Mucosa of stomach (tissue), 1 donor: ENCODE data around the gene CHRNA5.
"Not testable (repeated sequence)": the region's sequence is repeated elsewhere in the genome, so short reads cannot be mapped to it uniquely, and the experiment has no call there.

Source experiments
- H3K27me3 ChIP-seq: one replicate; pipeline ENCODE4 v1.7.0; 2013; ENCODE audit warnings: mild to moderate bottlenecking, low read length; ENCODE audit not compliant: control insufficient read depth, insufficient read depth
- H3K36me3 ChIP-seq: one replicate; pipeline ENCODE4 v1.7.0; 2013; ENCODE audit warnings: low read length; ENCODE audit not compliant: control insufficient read depth, insufficient read depth
- H3K4me1 ChIP-seq: one replicate; pipeline ENCODE4 v1.7.0; 2013; ENCODE audit warnings: mild to moderate bottlenecking, low read length; ENCODE audit not compliant: control insufficient read depth, insufficient read depth
- H3K4me3 ChIP-seq: one replicate; pipeline ENCODE4 v1.7.0; 2013; ENCODE audit warnings: low read length
- H3K9ac ChIP-seq: one replicate; pipeline ENCODE4 v1.7.0; 2013; ENCODE audit warnings: mild to moderate bottlenecking, low read length, moderate library complexity
- H3K9me3 ChIP-seq: one replicate; pipeline ENCODE4 v1.7.0; 2013; ENCODE audit warnings: mild to moderate bottlenecking, low read length, moderate library complexity; ENCODE audit not compliant: control insufficient read depth
- donor health status: Pancreatic carcinoma.

The CHRNA5 gene

DNA sequence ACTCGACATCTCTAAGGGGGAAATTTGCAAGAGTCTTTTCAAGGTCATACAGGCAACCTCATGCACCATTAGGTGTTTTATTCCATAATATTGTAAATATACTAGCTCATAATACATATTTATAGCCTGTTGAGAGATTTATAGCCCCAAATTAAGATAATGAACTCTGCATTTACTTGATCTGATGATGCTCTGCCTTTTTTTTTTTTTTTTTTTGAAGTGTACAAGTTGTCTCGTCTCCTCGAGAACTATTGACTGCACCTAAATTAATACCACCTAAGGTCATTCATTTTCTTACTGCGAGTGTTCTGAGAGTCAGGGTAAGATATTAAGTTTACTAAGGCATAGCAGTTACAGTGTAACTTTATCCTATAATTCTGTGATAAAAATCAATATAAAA is 6.1 kb downstream of the CHRNA5 start:
- Histone ChIP-seq H3K27me3 (peaks cover 3% of the 10 kb centered on the region), H3K36me3 (no peaks in the 10 kb centered on the region), H3K9me3 (no peaks in the 10 kb centered on the region), H3K4me1 (peaks cover 1% of the 10 kb centered on the region), H3K4me3 (no peak overlapping the region), H3K9ac (no peak overlapping the region)

DNA sequence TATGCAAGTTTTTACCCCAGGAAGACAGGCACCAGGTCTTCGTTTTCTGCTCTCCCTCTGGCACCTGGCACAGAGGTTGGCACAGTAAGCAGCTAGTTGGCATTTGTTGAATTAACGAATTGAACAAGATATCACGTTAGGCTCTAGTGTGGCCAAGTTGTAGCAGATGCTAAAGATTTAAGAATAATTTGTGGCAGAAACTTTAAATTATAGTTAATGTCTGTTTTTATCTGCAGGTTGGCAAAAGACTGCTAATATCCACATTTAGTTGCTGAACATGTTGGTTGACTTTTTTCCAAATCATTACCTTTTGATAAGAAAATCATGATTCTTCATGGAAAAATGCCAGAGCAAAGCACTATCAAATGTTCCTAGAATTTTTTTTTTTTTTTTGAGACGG is 8.1 kb downstream of the CHRNA5 start:
- Histone ChIP-seq H3K4me3 (no peak overlapping the region), H3K9ac (no peak overlapping the region), H3K4me1 (no peaks in the 10 kb centered on the region), H3K36me3 (no peaks in the 10 kb centered on the region), H3K9me3 (no peaks in the 10 kb centered on the region), H3K27me3 (no peaks in the 10 kb centered on the region)

DNA sequence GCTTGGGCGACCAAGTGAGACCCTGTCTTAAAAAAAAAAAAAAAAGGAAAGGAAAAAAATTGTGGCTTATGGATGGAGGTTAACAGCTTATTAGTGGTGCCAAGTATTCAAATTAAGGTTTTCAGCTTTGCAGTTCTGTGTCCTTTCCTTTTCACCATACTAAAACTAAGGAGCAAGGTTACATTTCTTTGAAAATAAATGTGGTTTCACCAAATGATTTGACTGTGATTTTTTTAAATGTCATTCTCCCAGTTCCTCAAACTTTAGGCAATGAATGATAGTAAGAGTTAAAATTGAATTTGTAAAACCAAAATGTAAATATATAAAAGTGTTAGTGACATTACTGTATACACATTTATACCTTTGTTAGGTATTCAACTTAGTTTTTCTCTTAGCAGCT is 9.6 kb downstream of the CHRNA5 start:
- Histone ChIP-seq H3K27me3 (no peaks in the 10 kb centered on the region), H3K36me3 (no peaks in the 10 kb centered on the region), H3K9me3 (no peaks in the 10 kb centered on the region), H3K4me1 (no peaks in the 10 kb centered on the region), H3K9ac (no peak overlapping the region), H3K4me3 (no peak overlapping the region)

DNA sequence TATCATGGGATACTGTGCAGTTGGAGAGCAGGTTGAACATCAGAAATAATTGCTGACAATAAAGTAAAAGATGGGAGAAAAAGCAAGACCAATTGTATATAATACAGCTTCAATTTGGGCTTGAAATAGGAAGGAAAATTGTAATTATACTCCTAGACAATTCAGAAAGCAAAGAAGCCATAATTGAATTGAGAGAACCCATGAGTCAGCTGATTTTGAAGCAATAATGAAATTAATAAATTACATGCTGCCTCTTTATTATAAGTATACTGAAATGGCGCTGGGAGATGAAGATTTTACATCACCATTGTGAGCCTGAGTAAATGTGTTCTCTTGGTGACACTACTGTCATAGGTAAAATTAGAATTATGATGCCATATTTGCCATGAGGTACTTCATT is 32.3 kb downstream of the CHRNA5 start:
- H3K9ac ChIP-seq = no peak overlapping the region
- no peaks in the 10 kb centered on the region for H3K4me1 ChIP-seq
- H3K27me3 ChIP-seq = no peaks in the 10 kb centered on the region
- H3K36me3 ChIP-seq = no peaks in the 10 kb centered on the region
- no peaks in the 10 kb centered on the region for H3K9me3 ChIP-seq
- H3K4me3 ChIP-seq = no peak overlapping the region

DNA sequence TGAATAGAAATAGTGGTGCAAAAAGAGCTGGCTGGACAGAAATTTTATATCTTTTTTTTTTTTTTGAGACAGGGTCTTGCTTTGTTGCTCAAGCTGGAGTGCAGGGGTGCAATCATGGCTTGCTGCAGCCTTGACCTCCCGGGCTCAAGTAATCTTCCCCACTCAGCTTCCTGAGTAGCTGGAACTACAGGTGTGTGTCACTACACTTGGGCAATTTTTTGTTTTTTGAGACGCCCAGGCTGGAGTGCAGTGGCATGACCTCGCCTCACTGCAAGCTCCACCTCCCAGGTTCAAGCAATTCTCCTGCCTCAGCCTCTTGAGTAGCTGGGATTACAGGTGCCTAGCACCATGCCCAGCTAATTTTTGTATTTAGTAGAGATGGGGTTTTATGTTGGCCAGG is 33.0 kb downstream of the CHRNA5 start:
- Histone ChIP-seq H3K9me3 (no peaks in the 10 kb centered on the region), H3K4me3 (no peak overlapping the region), H3K27me3 (no peaks in the 10 kb centered on the region), H3K4me1 (no peaks in the 10 kb centered on the region), H3K9ac (no peak overlapping the region), H3K36me3 (no peaks in the 10 kb centered on the region)

DNA sequence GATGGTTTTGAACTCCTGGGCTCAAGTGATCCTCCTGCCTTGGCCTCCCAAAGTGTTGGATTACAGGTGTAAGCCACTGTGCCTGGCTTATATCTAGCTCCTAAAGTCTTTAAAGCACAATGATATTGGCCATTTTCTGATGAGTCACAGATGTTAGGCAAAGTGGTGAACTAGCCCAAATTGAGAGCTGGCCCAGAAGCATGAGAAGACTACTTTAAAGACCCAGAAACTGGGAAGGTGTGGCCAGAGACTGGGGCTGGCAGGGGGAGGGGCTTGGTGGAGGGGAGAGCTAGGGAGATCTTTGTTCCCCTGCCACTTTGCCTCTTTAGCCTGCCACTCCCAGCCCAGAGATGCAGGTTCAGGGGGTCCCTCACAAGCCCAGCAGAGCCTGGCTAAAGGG is 33.9 kb downstream of the CHRNA5 start:
- Histone ChIP-seq H3K9me3 (no peaks in the 10 kb centered on the region), H3K9ac (no peak overlapping the region), H3K4me1 (no peaks in the 10 kb centered on the region), H3K4me3 (no peak overlapping the region), H3K27me3 (no peaks in the 10 kb centered on the region), H3K36me3 (no peaks in the 10 kb centered on the region)

DNA sequence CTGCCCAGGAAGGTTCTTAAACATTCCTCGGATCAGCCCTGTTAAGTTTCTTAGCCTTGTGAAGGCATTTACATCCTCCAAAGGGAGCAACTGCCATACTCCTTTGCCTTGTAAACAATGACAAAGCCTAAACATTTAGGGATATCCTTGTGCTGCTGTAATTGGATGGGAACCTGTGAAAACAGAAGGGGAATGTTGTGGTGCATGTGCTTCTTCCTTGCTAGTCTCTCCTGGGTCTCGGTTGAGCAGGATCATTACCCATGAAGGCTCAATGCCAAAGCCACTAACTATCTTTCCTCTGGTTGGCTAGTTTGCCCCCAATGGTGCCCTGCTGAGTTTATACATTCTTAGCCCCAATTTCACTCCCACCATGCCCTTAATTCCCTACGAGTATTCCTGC is 38.1 kb downstream of the CHRNA5 start:
- H3K4me3 ChIP-seq = no peak overlapping the region
- no peaks in the 10 kb centered on the region for H3K36me3 ChIP-seq
- no peak overlapping the region for H3K9ac ChIP-seq
- H3K9me3 ChIP-seq = no peaks in the 10 kb centered on the region
- H3K4me1 ChIP-seq = no peaks in the 10 kb centered on the region
- no peaks in the 10 kb centered on the region for H3K27me3 ChIP-seq

DNA sequence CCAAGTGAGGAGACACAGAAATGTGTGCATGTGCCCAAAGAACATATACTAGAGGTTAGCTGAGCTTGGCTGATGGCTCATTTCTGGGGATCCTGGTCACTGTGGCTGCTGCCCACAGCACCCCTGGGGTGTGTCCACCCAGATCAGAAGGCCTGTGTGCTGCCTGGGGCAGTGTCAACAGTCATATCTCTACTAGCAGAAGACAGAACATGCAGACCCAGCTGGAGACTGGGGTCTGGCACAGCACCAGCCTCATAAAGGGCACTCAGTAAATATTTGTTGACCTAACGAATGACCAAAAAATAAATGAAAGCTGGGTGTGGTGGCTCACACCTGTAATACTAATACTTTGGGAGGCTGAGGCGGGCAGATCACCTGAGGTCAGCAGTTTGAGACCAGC is 39.1 kb downstream of the CHRNA5 start:
- Histone ChIP-seq H3K27me3 (no peaks in the 10 kb centered on the region), H3K9me3 (no peaks in the 10 kb centered on the region), H3K9ac (no peak overlapping the region), H3K36me3 (no peaks in the 10 kb centered on the region), H3K4me1 (no peaks in the 10 kb centered on the region), H3K4me3 (no peak overlapping the region)

DNA sequence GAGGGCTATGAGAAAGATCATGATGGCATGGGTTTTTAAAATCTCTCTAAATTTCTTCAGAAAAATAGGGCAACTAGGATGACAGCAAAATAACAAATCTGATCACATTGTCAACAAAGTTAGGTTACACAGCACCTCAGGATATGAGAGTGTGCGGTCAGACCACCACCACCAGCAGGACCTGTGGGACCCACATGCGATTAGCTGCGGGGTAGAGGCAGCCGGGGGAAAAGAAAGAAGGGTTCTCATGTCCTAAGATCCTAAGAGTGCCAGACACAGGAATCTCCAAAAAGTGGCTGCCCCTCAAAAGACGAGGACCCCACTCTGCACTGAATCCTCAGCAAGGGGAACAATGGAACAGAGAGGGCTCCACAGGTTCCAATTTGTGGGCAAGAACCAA is 39.9 kb downstream of the CHRNA5 start:
- no peaks in the 10 kb centered on the region for H3K4me1 ChIP-seq
- no peaks in the 10 kb centered on the region for H3K9me3 ChIP-seq
- no peak overlapping the region for H3K4me3 ChIP-seq
- no peaks in the 10 kb centered on the region for H3K36me3 ChIP-seq
- no peaks in the 10 kb centered on the region for H3K27me3 ChIP-seq
- no peak overlapping the region for H3K9ac ChIP-seq

DNA sequence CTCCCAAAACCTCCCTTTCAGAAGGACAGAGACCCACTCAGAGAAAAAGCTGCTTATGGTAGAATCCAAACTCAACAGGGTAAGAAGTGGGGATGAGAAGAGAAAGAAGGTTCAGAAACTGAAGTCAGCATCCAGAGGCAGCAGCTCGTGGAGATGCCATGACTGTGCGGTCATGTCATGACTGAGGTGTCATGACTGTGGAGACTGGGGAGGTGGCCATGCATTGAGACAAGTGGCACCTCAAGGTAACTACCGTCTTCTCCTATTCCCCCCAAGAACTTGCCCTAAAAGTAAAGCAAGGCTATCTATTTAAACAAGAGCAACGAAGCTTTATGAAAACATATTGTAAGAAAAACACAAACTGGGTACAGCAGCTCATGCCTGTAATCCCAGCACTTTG is 40.4 kb downstream of the CHRNA5 start:
- H3K9ac ChIP-seq = no peak overlapping the region
- H3K27me3 ChIP-seq = no peaks in the 10 kb centered on the region
- no peaks in the 10 kb centered on the region for H3K9me3 ChIP-seq
- H3K36me3 ChIP-seq = no peaks in the 10 kb centered on the region
- H3K4me1 ChIP-seq = no peaks in the 10 kb centered on the region
- no peak overlapping the region for H3K4me3 ChIP-seq

DNA sequence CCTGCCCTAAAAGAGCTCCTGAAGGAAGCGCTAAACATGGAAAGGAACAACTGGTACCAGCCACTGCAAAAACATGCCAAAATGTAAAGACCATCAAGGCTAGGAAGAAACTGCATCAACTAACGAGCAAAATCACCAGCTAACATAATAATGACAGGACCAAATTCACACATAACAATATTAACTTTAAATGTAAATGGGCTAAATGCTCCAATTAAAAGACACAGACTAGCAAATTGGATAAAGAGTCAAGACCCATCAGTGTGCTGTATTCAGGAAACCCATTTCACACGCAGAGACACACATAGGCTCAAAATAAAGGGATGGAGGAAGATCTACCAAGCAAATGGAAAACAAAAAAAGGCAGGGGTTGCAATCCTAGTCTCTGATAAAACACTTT is 44.2 kb downstream of the CHRNA5 start:
- H3K9ac ChIP-seq, H3K36me3 ChIP-seq: not testable (repeated sequence)

DNA sequence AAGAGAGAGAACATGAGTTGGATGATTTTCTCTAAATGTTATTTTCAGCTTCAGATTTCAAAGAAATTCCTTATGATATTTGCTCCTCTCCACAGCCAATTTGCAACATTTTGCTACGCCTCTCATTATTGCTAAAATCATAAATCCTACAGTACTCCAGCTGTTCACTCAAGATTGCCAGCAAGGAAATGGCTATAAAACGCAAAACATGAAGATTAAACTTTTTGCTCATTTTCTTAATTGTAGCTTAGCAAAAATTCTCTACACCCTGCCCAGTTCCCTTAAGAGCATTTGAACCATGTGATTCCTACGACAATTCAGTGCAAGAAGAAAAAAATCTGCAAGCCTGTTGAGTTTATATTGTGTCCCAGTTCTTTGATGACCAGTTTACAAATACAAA is 48.7 kb downstream of the CHRNA5 start:
- no peaks in the 10 kb centered on the region for H3K36me3 ChIP-seq
- H3K27me3 ChIP-seq = peaks cover 6% of the 10 kb centered on the region
- no peaks in the 10 kb centered on the region for H3K9me3 ChIP-seq
- no peak overlapping the region for H3K9ac ChIP-seq
- H3K4me3 ChIP-seq = no peak overlapping the region
- no peaks in the 10 kb centered on the region for H3K4me1 ChIP-seq

More for the DNA sequence above, 44.2 kb downstream of the CHRNA5 start:
- H3K27me3 ChIP-seq, H3K9me3 ChIP-seq, H3K4me1 ChIP-seq, H3K4me3 ChIP-seq: not testable (repeated sequence)

DNA sequence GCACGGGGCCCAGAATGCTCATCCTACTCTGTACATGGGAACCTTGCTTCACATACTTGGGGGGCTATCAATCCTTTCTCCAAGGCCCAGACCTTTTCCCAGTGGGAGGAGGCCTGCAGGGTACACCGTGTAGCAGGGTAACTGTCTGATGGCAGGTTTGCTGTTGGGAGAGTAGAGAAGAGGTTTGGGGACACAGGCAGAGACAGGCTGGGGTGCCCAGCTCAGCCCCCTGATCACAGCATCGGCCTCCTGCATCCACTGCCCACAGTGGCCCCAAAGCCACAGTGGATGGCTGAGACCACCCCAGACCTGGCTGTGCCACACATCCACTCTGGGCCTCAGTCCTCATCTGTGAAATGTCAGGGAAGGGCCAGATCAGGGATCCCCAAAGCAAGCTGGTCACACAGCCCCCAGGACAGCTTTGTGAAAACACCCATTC is 49.9 kb downstream of the CHRNA5 start:
- Histone ChIP-seq H3K36me3 (no peaks in the 10 kb centered on the region), H3K9me3 (no peaks in the 10 kb centered on the region), H3K4me3 (no peak overlapping the region), H3K9ac (no peak overlapping the region), H3K4me1 (no peaks in the 10 kb centered on the region), H3K27me3 (peaks cover 17% of the 10 kb centered on the region)
